Esophagus muscularis mucosa (tissue), 4 donors: ENCODE data around the gene KMO. TPM values are rescaled to one million over a fixed set of nuclear protein-coding genes. Genes with fewer than 3 reads are reported as not detected.
A peak's percentile ranks its signal among the peaks of the same experiment; 100 is the strongest.

Experiments
- DNase-seq: peaks from one replicate; pipeline ENCODE4 v3.0.0-alpha.2; 2017; ENCODE audit errors: extremely low spot score
- H3K27ac ChIP-seq, 4 donors: fragments of 200-600 bp; sonication (generic); replicated peaks in 1 of 4; 1 replicate in 3 of 4; 2 replicates in 1 of 4; pipeline ENCODE4 v1.5.1; 2016 to 2019; ENCODE audit warnings: mild to moderate bottlenecking in 1 of 4
- H3K27me3 ChIP-seq, 4 donors: fragments of 200-600 bp; sonication (generic); one replicate each; pipeline versions ENCODE4 v1.5.1 to v1.6.0; 2016 to 2019
- H3K36me3 ChIP-seq, 4 donors: fragments of 200-600 bp; sonication (generic); one replicate each; pipeline ENCODE4 v1.5.1; 2016 to 2019
- H3K4me1 ChIP-seq, 4 donors: fragments of 200-600 bp; sonication (generic); one replicate each; pipeline ENCODE4 v1.5.1; 2016 to 2019
- H3K4me3 ChIP-seq, 4 donors: fragments of 200-600 bp; sonication (generic); 1 replicate in 2 of 4; 2 replicates in 2 of 4; pipeline ENCODE4 v1.5.1; 2016 to 2019; ENCODE audit warnings: mild to moderate bottlenecking in 4 of 4, moderate library complexity in 1 of 4
- H3K9me3 ChIP-seq, 4 donors: fragments of 200-600 bp; sonication (generic); 1 replicate in 3 of 4; 2 replicates in 1 of 4; pipeline ENCODE4 v1.5.1; 2016 to 2019
- CTCF ChIP-seq, 3 experiments: fragments of 200-600 bp in 2 of 3; fragments of 450-650 bp in 1 of 3; sonication (generic) in 2 of 3; IDR thresholded peaks; one replicate each; pipeline ENCODE4 v1.5.1; 2017 to 2019; ENCODE audit warnings: antibody characterized with exemption in 3 of 3, mild to moderate bottlenecking in 2 of 3, moderate library complexity in 1 of 3
- EP300 ChIP-seq: sonication (generic); formaldehyde crosslinking; IDR thresholded peaks from one replicate; pipeline ENCODE4 v1.6.1; 2017; ENCODE audit warnings: antibody characterized with exemption
- POLR2A ChIP-seq: fragments of 450-650 bp; IDR thresholded peaks from one replicate; pipeline ENCODE4 v1.6.1; 2017; ENCODE audit warnings: antibody characterized with exemption, moderate library complexity, mild to moderate bottlenecking, low read depth
- POLR2AphosphoS5 ChIP-seq, 2 donors: sonication (generic); formaldehyde crosslinking; IDR thresholded peaks; one replicate each; pipeline ENCODE4 v1.6.1; 2017; ENCODE audit warnings: antibody characterized with exemption in 2 of 2
- WGBS: methylation state at CpG from one replicate; pipeline ENCODE4 v1.1.5; 2018; 5-methylcytosine and 5-hydroxymethylcytosine counted together
- intact Hi-C: fragments of 100-400 bp; cut with DNase I; formaldehyde crosslinking; loops from one replicate; pipeline ENCODE4 v1.15.1; 2023
- total RNA-seq, 4 donors: library from RNA; depleted of rRNA; stranded (reverse); fragments of >200 nt; gene quantifications; one replicate each; pipeline versions ENCODE4 v1.1.0 to v1.2.1, GENCODE V29; 2016

The KMO gene
- total RNA-seq, 4 donors from 2014 or later = 0.29 to 0.83 (median 0.42) TPM; not detected in 1

DNA sequence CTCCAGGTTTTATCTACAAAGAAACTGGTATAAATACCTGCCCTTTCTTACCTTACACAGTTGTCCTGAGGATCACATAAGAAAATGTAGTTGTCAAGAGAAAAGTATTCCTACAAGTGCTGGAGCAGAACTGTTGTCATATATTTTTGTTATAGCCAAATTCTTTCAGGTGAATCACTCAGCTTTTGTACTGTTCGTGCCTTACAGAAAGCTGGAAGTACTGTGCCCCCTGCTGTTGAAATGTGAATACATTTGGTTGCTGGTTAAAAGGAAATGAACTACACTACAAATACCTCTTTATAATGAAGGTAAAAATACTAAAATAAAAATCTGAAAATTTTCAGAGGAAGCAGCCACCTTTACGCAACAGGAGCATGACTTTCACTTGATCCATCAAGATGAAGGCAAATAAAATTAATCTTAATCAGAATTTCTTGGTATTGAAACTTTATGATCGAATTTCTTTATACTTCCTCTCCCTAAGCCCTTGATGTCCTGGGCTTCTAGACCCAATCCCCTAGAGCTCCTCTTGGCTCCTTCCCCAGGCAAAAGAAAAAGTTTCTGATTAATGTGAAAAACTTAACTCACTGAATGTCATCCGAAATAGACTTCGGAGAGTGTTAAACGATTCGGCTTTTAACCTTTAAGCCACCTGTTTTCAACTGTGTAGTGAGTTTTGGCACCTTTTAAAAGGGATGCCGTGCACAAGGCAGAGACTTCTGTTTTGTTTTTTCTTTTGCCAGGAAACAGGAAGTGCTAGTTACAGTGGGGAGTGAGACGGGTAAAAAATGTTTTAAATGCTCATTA is 95.5 kb downstream of the KMO start:
- H3K27ac ChIP-seq = no peak overlapping the region
- no peaks in the 10 kb centered on the region for H3K36me3 ChIP-seq
- WGBS = 51% methylated on average over 9 of the region's 9 CpGs
- H3K9me3 ChIP-seq = no peaks in the 10 kb centered on the region
- H3K4me3 ChIP-seq = no peak overlapping the region
- H3K27me3 ChIP-seq = no peaks in the 10 kb centered on the region
- TF ChIP-seq POLR2AphosphoS5 (IDR thresholded peaks at IDR 0.05) (no peak), CTCF (IDR thresholded peaks at IDR 0.05) (peak in 2 of 3 experiments; percentile 22 to 42), POLR2A (no peak), EP300 (no peak)
- intact Hi-C loops = no loop called here
- H3K4me1 ChIP-seq = no peaks in the 10 kb centered on the region
- DNase-seq = no peak

- Histone ChIP-seq H3K9me3 (no peaks in the 10 kb centered on the region), H3K4me3 (no peak overlapping the region), H3K4me1 (no peaks in the 10 kb centered on the region), H3K36me3 (peaks cover 0 to 5% (median 0%) of the 10 kb centered on the region in 4 donors), H3K27me3 (no peaks in the 10 kb centered on the region), H3K27ac (no peak overlapping the region)
- TF ChIP-seq CTCF (IDR thresholded peaks at IDR 0.05) = no peak
- TF ChIP-seq POLR2A = no peak
- TF ChIP-seq POLR2AphosphoS5 (IDR thresholded peaks at IDR 0.05) = no peak
- TF ChIP-seq EP300 = no peak
- no peak for DNase-seq
- intact Hi-C loops = no loop called here
Observed at GRCh38 chr1:241630005-241630404, 97.8 kb downstream of the KMO start.

GRCh38 chr1:241630476-241630875 is 98.3 kb downstream of the KMO start:
- intact Hi-C loops = no loop called here
- WGBS = 88% methylated on average over 1 of the region's 1 CpG
- H3K4me1 ChIP-seq = no peaks in the 10 kb centered on the region
- H3K36me3 ChIP-seq = peaks cover 0 to 9% (median 0%) of the 10 kb centered on the region in 4 donors
- H3K9me3 ChIP-seq = no peaks in the 10 kb centered on the region
- no peak for TF ChIP-seq CTCF (IDR thresholded peaks at IDR 0.05)
- no peak for TF ChIP-seq EP300
- TF ChIP-seq POLR2A = no peak
- TF ChIP-seq POLR2AphosphoS5 (IDR thresholded peaks at IDR 0.05) = no peak
- no peaks in the 10 kb centered on the region for H3K27me3 ChIP-seq
- H3K27ac ChIP-seq = no peak overlapping the region
- no peak for DNase-seq
- no peak overlapping the region for H3K4me3 ChIP-seq

DNA sequence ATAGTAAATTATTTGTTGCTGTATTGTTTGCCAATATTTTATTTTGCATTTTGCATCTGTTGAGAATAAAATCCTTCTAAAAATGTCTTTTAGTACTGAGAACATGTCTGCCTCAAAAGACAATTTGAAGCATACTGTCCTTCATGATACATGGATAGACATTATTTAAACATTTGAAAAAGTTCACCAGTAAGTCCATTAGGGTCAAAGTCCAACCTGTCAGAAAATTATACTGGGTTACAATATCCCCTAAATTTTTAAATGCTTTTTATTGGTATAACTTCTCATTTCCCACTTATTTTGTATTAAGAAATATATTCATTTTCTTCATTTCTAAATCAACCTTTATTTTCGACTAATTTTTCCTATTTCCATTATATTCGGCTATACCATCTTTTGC is 98.7 kb downstream of the KMO start:
- Histone ChIP-seq H3K36me3 (peaks cover 0 to 9% (median 0%) of the 10 kb centered on the region in 4 donors), H3K4me3 (no peak overlapping the region), H3K27ac (no peak overlapping the region), H3K4me1 (no peaks in the 10 kb centered on the region), H3K9me3 (no peaks in the 10 kb centered on the region), H3K27me3 (no peaks in the 10 kb centered on the region)
- WGBS = 99% methylated on average over 2 of the region's 2 CpGs
- no peak for TF ChIP-seq EP300
- TF ChIP-seq CTCF (IDR thresholded peaks at IDR 0.05) = no peak
- TF ChIP-seq POLR2AphosphoS5 (IDR thresholded peaks at IDR 0.05) = no peak
- TF ChIP-seq POLR2A = no peak
- no peak for DNase-seq
- intact Hi-C loops = no loop called here
